ENCODE data around the gene SLC37A3.

The SLC37A3 gene

GRCh38 chr7:140400381-140400780, 2.1 kb upstream of the SLC37A3 start:
- TF ChIP-seq, protein P1, sequence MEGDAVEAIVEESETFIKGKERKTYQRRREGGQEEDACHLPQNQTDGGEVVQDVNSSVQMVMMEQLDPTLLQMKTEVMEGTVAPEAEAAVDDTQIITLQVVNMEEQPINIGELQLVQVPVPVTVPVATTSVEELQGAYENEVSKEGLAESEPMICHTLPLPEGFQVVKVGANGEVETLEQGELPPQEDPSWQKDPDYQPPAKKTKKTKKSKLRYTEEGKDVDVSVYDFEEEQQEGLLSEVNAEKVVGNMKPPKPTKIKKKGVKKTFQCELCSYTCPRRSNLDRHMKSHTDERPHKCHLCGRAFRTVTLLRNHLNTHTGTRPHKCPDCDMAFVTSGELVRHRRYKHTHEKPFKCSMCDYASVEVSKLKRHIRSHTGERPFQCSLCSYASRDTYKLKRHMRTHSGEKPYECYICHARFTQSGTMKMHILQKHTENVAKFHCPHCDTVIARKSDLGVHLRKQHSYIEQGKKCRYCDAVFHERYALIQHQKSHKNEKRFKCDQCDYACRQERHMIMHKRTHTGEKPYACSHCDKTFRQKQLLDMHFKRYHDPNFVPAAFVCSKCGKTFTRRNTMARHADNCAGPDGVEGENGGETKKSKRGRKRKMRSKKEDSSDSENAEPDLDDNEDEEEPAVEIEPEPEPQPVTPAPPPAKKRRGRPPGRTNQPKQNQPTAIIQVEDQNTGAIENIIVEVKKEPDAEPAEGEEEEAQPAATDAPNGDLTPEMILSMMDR (IDR thresholded peaks at IDR 0.05; ENCODE audit: insufficient read depth, low read depth, low read length, missing control alignments), result no peak
- no peak for DNase-seq (ENCODE audit: low read depth)
- H3K4me3 ChIP-seq (ENCODE audit: low read depth, low read length), result no peak overlapping the region

- TF ChIP-seq, protein P1 (IDR thresholded peaks at IDR 0.05; ENCODE audit: insufficient read depth, low read depth, low read length, missing control alignments), result no peak
- H3K4me3 ChIP-seq (ENCODE audit: low read depth, low read length), result no peak overlapping the region
Measured at GRCh38 chr7:140398821-140399220, 491 bp upstream of the SLC37A3 start.

DNA sequence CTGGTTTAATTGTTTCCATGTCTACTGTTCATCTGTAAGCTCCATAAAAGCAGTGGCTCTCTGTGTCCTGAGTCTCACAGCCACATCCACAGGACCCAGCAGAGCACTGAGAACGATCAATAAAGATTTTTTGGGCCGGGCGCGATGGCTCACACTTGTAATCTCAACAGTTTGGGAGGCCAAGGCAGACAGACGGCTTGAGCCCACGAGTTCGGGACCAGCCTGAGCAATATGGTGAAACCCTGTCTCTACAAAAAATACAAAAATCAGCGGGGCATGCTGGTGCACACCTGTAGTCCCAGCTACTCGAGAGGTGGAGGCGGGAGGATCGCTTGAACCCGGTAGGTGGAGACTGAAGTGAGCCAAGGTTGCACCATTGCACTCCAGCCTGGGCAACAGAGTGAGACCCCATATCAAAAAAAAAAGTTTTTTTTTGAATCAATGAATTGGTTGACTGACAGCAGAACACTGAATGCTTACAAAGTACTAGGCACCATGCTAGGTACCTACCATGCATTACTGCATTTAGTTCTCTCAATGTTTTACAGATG, 4.5 kb downstream of the SLC37A3 start:
- H3K4me3 ChIP-seq (ENCODE audit: low read depth, low read length), result no peak overlapping the region
- TF ChIP-seq, protein P1 (IDR thresholded peaks at IDR 0.05; ENCODE audit: insufficient read depth, low read depth, low read length, missing control alignments), result no peak
- no peak for DNase-seq (ENCODE audit: low read depth)

More at GRCh38 chr7:140398821-140399220, 491 bp upstream of the SLC37A3 start:
- no peak for DNase-seq (ENCODE audit: low read depth)

- TF ChIP-seq, protein P1 (IDR thresholded peaks at IDR 0.05; ENCODE audit: insufficient read depth, low read depth, low read length, missing control alignments), result no peak
- no peak overlapping the region for H3K4me3 ChIP-seq (ENCODE audit: low read depth, low read length)
- DNase-seq (ENCODE audit: low read depth), result no peak
Measured at GRCh38 chr7:140391634-140392033, 6.7 kb downstream of the SLC37A3 start.

GRCh38 chr7:140390466-140391190, 7.7 kb downstream of the SLC37A3 start:
- TF ChIP-seq, protein P1 (IDR thresholded peaks at IDR 0.05; ENCODE audit: insufficient read depth, low read depth, low read length, missing control alignments), result no peak
- no peak overlapping the region for H3K4me3 ChIP-seq (ENCODE audit: low read depth, low read length)
- peak; percentile 63 for DNase-seq (ENCODE audit: low read depth)

GRCh38 chr7:140390034-140390433, 8.3 kb downstream of the SLC37A3 start:
- TF ChIP-seq, protein P1 (IDR thresholded peaks at IDR 0.05; ENCODE audit: insufficient read depth, low read depth, low read length, missing control alignments), result no peak
- no peak for DNase-seq (ENCODE audit: low read depth)
- H3K4me3 ChIP-seq (ENCODE audit: low read depth, low read length), result no peak overlapping the region

Measured in GM12865 (cell line).